ENCODE measurements around the gene WSCD2. TPM values are rescaled to one million over a fixed set of nuclear protein-coding genes. Genes with fewer than 3 reads are reported as not detected.

Gene WSCD2
- total RNA-seq, 2 donors from 2014 or later: 6.5 to 6.7 TPM

DNA sequence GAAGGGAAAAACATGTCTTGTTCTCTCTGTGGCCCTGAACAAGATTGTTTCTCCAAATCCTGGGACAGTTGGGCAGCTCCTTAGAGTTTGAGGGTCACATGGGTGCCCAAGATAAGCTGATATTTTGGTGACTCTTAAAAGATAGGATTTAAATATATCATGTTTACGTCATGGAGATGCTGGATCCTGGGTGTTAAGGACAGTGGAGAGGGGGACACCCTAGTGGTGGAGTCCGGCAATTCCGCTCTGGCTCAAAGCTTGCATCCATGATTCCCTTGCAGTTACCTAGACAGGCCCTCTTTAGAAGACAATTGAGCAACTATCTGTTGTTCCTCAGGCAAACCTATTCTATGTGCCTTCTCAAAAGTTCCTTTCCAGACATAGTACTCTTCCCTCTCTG lies 108.2 kb downstream of the WSCD2 start:
- no peak for TF ChIP-seq POLR2AphosphoS5 (IDR thresholded peaks at IDR 0.05)
- TF ChIP-seq POLR2A (IDR thresholded peaks at IDR 0.05): no peak
- TF ChIP-seq, protein P1, sequence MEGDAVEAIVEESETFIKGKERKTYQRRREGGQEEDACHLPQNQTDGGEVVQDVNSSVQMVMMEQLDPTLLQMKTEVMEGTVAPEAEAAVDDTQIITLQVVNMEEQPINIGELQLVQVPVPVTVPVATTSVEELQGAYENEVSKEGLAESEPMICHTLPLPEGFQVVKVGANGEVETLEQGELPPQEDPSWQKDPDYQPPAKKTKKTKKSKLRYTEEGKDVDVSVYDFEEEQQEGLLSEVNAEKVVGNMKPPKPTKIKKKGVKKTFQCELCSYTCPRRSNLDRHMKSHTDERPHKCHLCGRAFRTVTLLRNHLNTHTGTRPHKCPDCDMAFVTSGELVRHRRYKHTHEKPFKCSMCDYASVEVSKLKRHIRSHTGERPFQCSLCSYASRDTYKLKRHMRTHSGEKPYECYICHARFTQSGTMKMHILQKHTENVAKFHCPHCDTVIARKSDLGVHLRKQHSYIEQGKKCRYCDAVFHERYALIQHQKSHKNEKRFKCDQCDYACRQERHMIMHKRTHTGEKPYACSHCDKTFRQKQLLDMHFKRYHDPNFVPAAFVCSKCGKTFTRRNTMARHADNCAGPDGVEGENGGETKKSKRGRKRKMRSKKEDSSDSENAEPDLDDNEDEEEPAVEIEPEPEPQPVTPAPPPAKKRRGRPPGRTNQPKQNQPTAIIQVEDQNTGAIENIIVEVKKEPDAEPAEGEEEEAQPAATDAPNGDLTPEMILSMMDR (IDR thresholded peaks at IDR 0.05): no peak
- no peaks in the 10 kb centered on the region for H3K36me3 ChIP-seq
- WGBS: 90% methylated on average over 3 of the region's 3 CpGs
- intact Hi-C loops (cut with DNase I): no loop called here
- no peak for DNase-seq (ENCODE audit: low spot score)
- H3K27ac ChIP-seq: no peak overlapping the region
- H3K4me3 ChIP-seq: no peak overlapping the region
- H3K27me3 ChIP-seq (replicated peaks; ENCODE audit: insufficient read depth): peaks cover 7% of the 10 kb centered on the region
- no peaks in the 10 kb centered on the region for H3K9me3 ChIP-seq
- H3K4me1 ChIP-seq (replicated peaks): no peaks in the 10 kb centered on the region

DNA sequence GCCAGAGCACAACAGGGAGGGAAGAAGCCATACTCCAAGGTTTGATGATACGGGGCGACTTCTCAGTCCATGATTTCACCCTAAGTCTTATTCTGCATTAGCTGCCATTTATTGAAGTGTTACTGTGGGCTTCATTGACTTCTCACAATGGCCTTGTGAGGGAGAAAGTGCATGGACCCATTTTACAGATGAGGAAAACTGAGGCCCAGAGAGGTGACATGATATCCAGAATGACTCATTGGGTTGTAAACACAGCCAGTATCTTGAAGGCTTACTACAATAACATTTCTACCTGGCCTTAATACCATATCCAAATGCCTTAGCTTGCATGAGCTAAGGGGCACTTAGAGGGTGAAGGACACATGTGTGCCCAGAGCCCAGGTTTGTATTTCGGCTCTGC lies 109.4 kb downstream of the WSCD2 start:
- no peak for DNase-seq (ENCODE audit: low spot score)
- Histone ChIP-seq H3K36me3 (no peaks in the 10 kb centered on the region), H3K27me3 (replicated peaks; ENCODE audit: insufficient read depth) (peaks cover 7% of the 10 kb centered on the region), H3K9me3 (no peaks in the 10 kb centered on the region), H3K4me1 (replicated peaks) (no peaks in the 10 kb centered on the region), H3K27ac (no peak overlapping the region), H3K4me3 (no peak overlapping the region)
- WGBS: 95% methylated on average over 3 of the region's 3 CpGs
- intact Hi-C loops (cut with DNase I): no loop called here
- TF ChIP-seq POLR2A (IDR thresholded peaks at IDR 0.05): no peak
- no peak for TF ChIP-seq POLR2AphosphoS5 (IDR thresholded peaks at IDR 0.05)
- TF ChIP-seq, protein P1 (IDR thresholded peaks at IDR 0.05): no peak

DNA sequence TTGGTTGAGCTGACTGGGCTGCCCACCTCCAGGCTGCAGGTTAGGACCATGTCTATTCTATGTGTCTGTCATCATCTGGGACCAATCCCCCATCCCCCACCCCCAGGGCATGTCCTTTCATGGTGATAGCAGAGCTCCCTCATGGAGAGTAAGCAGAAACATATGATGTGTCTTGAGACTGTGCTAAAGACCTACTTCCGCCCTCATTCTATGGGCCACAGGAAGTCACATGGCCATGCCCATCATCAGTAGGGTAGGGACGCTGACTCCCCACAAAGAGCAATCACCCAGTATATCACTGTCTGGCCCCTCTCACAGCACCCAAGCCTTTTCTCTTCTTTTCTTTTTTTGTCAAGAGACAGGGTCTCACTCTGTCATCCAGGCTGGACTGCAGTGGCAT lies 110.3 kb downstream of the WSCD2 start:
- DNase-seq (ENCODE audit: low spot score): no peak
- peaks cover 7% of the 10 kb centered on the region for H3K27me3 ChIP-seq (replicated peaks; ENCODE audit: insufficient read depth)
- H3K4me1 ChIP-seq (replicated peaks): no peaks in the 10 kb centered on the region
- no peaks in the 10 kb centered on the region for H3K36me3 ChIP-seq
- intact Hi-C loops (cut with DNase I): no loop called here
- H3K4me3 ChIP-seq: no peak overlapping the region
- H3K27ac ChIP-seq: no peak overlapping the region
- WGBS: 79% methylated on average over 2 of the region's 2 CpGs
- TF ChIP-seq, protein P1 (IDR thresholded peaks at IDR 0.05): no peak
- no peak for TF ChIP-seq POLR2AphosphoS5 (IDR thresholded peaks at IDR 0.05)
- TF ChIP-seq POLR2A (IDR thresholded peaks at IDR 0.05): no peak
- H3K9me3 ChIP-seq: no peaks in the 10 kb centered on the region

DNA sequence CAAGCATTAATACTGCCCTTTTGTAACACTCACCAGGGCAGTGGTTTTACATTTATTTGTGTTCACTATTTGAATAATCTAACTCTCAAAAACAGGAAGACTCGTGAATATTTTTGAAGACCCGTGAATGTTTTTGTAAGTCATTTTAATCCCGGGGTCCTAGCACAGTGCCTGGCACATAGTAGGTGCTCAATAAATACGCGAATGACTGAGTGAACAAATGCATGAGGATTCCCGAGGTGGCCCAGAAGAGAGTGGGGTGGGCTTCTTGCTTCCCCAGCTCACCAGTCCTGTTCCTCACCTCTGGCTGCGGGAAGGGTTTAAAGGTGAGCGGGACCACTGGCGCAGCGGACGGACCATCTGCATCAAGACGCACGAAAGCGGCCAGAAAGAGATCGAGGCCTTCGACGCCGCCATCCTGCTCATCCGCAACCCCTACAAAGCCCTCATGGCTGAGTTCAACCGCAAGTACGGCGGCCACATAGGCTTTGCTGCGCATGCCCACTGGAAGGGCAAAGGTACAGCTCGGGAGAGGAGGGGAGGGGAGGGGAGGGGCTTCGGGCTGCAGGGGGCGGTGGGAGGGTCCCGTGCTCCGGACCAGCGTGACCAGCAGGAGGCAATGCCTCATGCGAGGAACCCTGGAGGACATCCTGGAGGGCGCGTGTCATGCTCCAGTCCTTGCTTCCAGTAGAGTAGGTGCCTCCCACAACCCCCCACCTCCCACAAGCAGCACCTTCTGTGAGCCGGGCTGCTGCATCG lies 111.1 kb downstream of the WSCD2 start:
- Histone ChIP-seq H3K9me3 (no peaks in the 10 kb centered on the region), H3K36me3 (no peaks in the 10 kb centered on the region), H3K27me3 (replicated peaks; ENCODE audit: insufficient read depth) (peaks cover 7% of the 10 kb centered on the region), H3K4me3 (no peak overlapping the region), H3K4me1 (replicated peaks) (no peaks in the 10 kb centered on the region), H3K27ac (no peak overlapping the region)
- TF ChIP-seq POLR2A (IDR thresholded peaks at IDR 0.05) (no peak), POLR2AphosphoS5 (IDR thresholded peaks at IDR 0.05) (no peak)
- TF ChIP-seq, protein P1 (IDR thresholded peaks at IDR 0.05): no peak
- WGBS: 54% methylated on average over 34 of the region's 34 CpGs
- intact Hi-C loops (cut with DNase I): no loop called here
- DNase-seq (ENCODE audit: low spot score): no peak

DNA sequence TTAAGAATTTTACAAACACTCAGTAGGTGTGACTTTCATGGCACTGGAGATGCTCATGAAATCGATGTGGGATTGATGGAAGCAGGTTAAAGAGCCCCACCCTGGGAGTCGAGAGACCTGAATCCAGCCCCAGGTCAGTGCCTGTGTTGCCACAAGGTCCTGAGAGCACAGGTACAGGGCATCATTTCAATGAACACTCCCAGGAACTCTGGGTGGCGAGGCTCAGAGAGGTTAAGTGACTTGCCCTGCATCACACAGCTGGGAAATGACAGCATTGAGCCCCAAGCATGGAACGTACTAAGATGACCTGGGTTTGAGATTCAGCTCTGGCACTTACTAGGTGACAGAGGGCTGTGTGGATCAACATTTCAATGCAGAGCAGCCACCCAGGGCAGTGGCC lies 111.8 kb downstream of the WSCD2 start:
- TF ChIP-seq POLR2A (IDR thresholded peaks at IDR 0.05) (no peak), POLR2AphosphoS5 (IDR thresholded peaks at IDR 0.05) (no peak)
- TF ChIP-seq, protein P1 (IDR thresholded peaks at IDR 0.05): no peak
- DNase-seq (ENCODE audit: low spot score): no peak
- H3K4me3 ChIP-seq: no peak overlapping the region
- intact Hi-C loops (cut with DNase I): no loop called here
- no peak overlapping the region for H3K27ac ChIP-seq
- WGBS: 95% methylated on average over 4 of the region's 4 CpGs
- H3K4me1 ChIP-seq (replicated peaks): no peaks in the 10 kb centered on the region
- no peaks in the 10 kb centered on the region for H3K36me3 ChIP-seq
- no peaks in the 10 kb centered on the region for H3K9me3 ChIP-seq
- peaks cover 7% of the 10 kb centered on the region for H3K27me3 ChIP-seq (replicated peaks; ENCODE audit: insufficient read depth)

Data from prostate gland (tissue), 2 donors.